ENCODE results near the gene ADAM15.

The ADAM15 gene

GRCh38 chr1:155062151-155062686, 11.1 kb downstream of the ADAM15 start:
- no peak for DNase-seq (ENCODE audit: low read depth)
- no peak overlapping the region for H3K4me3 ChIP-seq (ENCODE audit: low read depth, low read length)
- TF ChIP-seq, protein P1, sequence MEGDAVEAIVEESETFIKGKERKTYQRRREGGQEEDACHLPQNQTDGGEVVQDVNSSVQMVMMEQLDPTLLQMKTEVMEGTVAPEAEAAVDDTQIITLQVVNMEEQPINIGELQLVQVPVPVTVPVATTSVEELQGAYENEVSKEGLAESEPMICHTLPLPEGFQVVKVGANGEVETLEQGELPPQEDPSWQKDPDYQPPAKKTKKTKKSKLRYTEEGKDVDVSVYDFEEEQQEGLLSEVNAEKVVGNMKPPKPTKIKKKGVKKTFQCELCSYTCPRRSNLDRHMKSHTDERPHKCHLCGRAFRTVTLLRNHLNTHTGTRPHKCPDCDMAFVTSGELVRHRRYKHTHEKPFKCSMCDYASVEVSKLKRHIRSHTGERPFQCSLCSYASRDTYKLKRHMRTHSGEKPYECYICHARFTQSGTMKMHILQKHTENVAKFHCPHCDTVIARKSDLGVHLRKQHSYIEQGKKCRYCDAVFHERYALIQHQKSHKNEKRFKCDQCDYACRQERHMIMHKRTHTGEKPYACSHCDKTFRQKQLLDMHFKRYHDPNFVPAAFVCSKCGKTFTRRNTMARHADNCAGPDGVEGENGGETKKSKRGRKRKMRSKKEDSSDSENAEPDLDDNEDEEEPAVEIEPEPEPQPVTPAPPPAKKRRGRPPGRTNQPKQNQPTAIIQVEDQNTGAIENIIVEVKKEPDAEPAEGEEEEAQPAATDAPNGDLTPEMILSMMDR (IDR thresholded peaks at IDR 0.05; ENCODE audit: control insufficient read depth, extremely low read depth, insufficient read depth) = peak; percentile 3; the same call in 1 of the 2 replicates

DNA sequence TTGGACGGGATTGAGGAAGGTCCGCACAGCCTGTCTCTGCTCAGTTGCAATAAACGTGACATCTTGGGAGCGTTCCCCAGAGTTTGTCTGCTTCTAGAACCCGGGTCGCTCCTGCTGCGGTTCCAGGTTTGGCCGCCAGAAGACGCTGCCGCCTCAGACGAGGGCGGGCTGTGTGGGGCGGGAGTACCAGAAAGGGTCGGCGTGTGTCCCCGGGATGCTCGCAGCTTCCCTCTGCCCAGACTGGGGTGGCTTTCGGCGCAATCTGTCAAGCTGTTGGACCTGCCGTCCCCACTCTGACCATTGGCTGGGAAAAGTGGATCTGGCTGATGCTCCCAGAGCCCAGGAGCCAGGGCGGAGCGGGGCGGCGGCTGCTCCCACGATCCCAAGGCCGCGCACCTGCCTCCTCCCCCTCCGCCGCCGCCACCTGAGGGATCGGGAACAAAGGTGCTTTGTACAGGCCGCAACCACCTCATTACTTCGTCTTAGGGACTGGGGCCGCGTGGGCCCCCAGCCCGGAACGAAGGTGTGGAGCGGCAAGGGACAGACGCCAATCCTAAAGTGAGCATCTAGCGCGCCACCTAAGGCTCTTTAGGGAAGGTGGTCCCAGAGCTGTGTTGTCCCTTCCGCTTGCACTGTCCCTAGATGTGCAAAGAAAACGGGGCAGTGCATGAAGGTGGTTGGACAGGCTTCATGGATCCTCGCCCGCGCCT, 11.7 kb downstream of the ADAM15 start:
- TF ChIP-seq, protein P1 (IDR thresholded peaks at IDR 0.05; ENCODE audit: control insufficient read depth, extremely low read depth, insufficient read depth) = no peak
- H3K4me3 ChIP-seq (ENCODE audit: low read depth, low read length) = peak overlapping the region; percentile 74
- DNase-seq (ENCODE audit: low read depth) = no peak

- peak; percentile 79 for DNase-seq (ENCODE audit: low read depth)
- TF ChIP-seq, protein P1 (IDR thresholded peaks at IDR 0.05; ENCODE audit: control insufficient read depth, extremely low read depth, insufficient read depth) = no peak
- peak within 1 kb of the TSS; percentile 74 for H3K4me3 ChIP-seq (ENCODE audit: low read depth, low read length)
Measured at GRCh38 chr1:155063550-155064110, 12.5 kb downstream of the ADAM15 start, which contains the start of gene EFNA4. TSS of gene EFNA4 (plus strand) at chr1:155063740. CDS start at chr1:155063824, 84 bp downstream.

DNA sequence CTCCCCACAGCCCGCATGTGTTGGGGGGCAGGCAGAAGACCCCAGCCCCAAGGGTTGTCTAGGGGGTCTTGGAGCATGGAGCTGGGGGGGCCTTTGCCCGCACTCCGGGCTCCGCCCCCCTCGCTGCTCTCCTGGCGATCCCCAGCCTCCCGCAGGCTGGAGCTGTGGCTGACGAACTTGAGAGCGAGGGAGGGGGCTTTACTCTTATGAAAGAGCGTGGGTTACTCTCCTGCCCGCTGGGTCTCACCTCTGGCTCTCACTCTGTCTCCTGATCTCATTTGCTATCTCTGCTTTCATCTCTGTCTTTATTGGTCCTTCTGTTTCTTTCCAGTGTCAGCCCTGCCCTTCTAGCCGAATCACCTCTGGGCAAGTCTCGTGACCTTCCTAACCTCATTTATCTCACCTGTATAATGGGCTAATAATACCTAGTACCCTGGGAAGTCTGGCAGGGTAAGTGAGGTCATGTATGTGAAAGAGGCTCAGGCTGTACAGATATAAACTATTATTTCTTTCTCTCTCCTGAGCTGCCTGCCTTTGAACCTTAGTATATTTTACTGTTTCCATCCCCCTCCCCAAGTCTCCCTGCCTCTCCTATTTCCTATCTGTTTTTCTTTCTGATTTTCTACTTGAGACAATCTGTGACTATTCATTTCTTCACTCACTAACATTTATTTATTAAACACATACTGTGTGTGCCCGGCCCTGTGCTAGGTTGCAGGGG, 13.2 kb downstream of the ADAM15 start:
- TF ChIP-seq, protein P1 (IDR thresholded peaks at IDR 0.05; ENCODE audit: control insufficient read depth, extremely low read depth, insufficient read depth) = no peak
- H3K4me3 ChIP-seq (ENCODE audit: low read depth, low read length) = peak overlapping the region; percentile 74
- DNase-seq (ENCODE audit: low read depth) = peak; percentile 83

DNA sequence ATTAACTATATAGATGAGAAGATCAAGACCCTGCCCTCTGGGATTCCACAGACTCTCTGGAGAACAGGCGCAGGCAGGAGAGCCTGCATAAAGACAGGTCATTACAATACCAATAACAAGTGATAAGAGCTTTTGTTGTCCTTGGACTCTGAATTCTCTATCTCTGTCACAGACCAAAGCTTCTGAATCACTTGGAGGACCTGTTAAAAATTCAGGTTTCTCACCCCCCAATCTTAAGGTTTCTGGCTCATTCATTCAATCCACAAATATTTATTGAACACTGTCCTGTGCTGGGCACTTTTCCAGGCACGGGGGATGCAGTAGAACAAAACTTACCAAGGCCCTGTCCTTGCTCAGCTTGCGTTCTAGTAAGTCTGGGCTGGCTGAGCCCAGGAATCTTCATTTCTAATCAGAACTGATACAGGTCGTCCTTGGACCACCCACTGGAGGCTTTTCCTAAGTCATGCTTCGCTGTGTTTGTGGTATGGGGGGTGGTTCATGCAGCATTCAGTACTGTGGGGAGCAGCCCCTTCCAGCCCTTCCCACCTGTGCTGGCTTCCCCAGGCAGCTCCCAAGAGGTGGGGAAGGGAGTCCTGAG, 13.8 kb downstream of the ADAM15 start:
- H3K4me3 ChIP-seq (ENCODE audit: low read depth, low read length) = peak overlapping the region; percentile 74
- DNase-seq (ENCODE audit: low read depth) = no peak
- TF ChIP-seq, protein P1 (IDR thresholded peaks at IDR 0.05; ENCODE audit: control insufficient read depth, extremely low read depth, insufficient read depth) = no peak

DNA sequence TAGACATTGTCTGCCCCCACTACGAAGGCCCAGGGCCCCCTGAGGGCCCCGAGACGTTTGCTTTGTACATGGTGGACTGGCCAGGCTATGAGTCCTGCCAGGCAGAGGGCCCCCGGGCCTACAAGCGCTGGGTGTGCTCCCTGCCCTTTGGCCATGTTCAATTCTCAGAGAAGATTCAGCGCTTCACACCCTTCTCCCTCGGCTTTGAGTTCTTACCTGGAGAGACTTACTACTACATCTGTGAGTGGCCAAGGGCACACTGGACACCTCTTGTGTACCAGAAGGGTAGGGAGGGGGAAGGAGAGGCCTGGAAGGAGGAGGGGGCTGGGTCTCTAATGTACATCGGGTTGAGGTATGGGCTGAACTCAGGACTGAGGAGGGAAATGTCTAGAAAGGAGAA, 15.7 kb downstream of the ADAM15 start:
- TF ChIP-seq, protein P1 (IDR thresholded peaks at IDR 0.05; ENCODE audit: control insufficient read depth, extremely low read depth, insufficient read depth) = no peak
- no peak for DNase-seq (ENCODE audit: low read depth)
- no peak overlapping the region for H3K4me3 ChIP-seq (ENCODE audit: low read depth, low read length)
